DOHH2 (cell line): ENCODE measurements around the gene VSIG2.

Experiments
- H3F3A ChIP-seq: fragments of 200-600 bp; sonication (generic), shearing (Covaris generic); 2 replicates; pipeline ENCODE4 v1.6.0; 2016; ENCODE audit warnings: antibody characterized with exemption, mild to moderate bottlenecking; ENCODE audit not compliant: control insufficient read depth, insufficient read depth
- H3K27ac ChIP-seq: fragments of 200-600 bp; sonication (generic); 2 replicates; pipeline ENCODE4 v1.5.1; 2014; ENCODE audit warnings: low read depth, mild to moderate bottlenecking, low read length, moderate library complexity
- H3K27me3 ChIP-seq: fragments of 200-600 bp; sonication (generic); 2 replicates; pipeline ENCODE4 v1.6.1; 2014; ENCODE audit warnings: mild to moderate bottlenecking, low read length, mixed read lengths; ENCODE audit not compliant: control insufficient read depth
- H3K36me3 ChIP-seq: fragments of 200-600 bp; sonication (generic); 2 replicates; pipeline ENCODE4 v1.6.1; 2014; ENCODE audit warnings: mild to moderate bottlenecking, low read length, moderate library complexity, mixed read lengths; ENCODE audit not compliant: control insufficient read depth
- H3K4me1 ChIP-seq: fragments of 200-600 bp; sonication (generic); 2 replicates; pipeline ENCODE4 v1.6.1; 2014; ENCODE audit warnings: mild to moderate bottlenecking, low read length, mixed read lengths; ENCODE audit not compliant: control insufficient read depth
- H3K4me2 ChIP-seq: fragments of 200-600 bp; sonication (generic); 2 replicates; pipeline ENCODE4 v1.6.0; 2014; ENCODE audit warnings: mild to moderate bottlenecking, low read length, moderate library complexity
- H3K4me3 ChIP-seq: fragments of 200-600 bp; sonication (generic); 2 replicates; pipeline ENCODE4 v1.5.1; 2014; ENCODE audit warnings: mild to moderate bottlenecking, low read length, mixed read lengths
- H3K79me2 ChIP-seq: fragments of 200-600 bp; sonication (generic); 2 replicates; pipeline ENCODE4 v1.6.1; 2014; ENCODE audit warnings: mild to moderate bottlenecking, low read length, mixed read lengths; ENCODE audit not compliant: control insufficient read depth
- H3K9me2 ChIP-seq: fragments of 200-600 bp; sonication (generic); replicated peaks from 2 replicates; pipeline ENCODE4 v1.6.1; 2014; ENCODE audit warnings: mild to moderate bottlenecking, low read length, mixed read lengths; ENCODE audit not compliant: control insufficient read depth
- H3K9me3 ChIP-seq: fragments of 200-600 bp; sonication (generic); 2 replicates; pipeline ENCODE4 v1.6.1; 2014; ENCODE audit warnings: antibody characterized with exemption, low read length, mixed read lengths; ENCODE audit not compliant: control insufficient read depth, insufficient read depth
- H4K20me1 ChIP-seq: fragments of 200-600 bp; sonication (generic); 2 replicates; pipeline ENCODE4 v1.6.0; 2014; ENCODE audit warnings: low read depth, mild to moderate bottlenecking, antibody characterized with exemption, low read length, moderate library complexity; ENCODE audit not compliant: control insufficient read depth, insufficient read depth
- CTCF ChIP-seq: fragments of 200-600 bp; sonication (generic); IDR thresholded peaks from one replicate; pipeline ENCODE4 v1.5.1; 2014; ENCODE audit warnings: antibody characterized with exemption, mild to moderate bottlenecking, low read depth, low read length; ENCODE audit not compliant: poor library complexity, severe bottlenecking
- EZH2phosphoT487 ChIP-seq: fragments of 200-600 bp; sonication (generic); IDR thresholded peaks from 2 replicates; pipeline ENCODE4 v1.6.1; 2017; ENCODE audit warnings: borderline replicate concordance, mild to moderate bottlenecking, antibody characterized with exemption, low read length, moderate library complexity, mixed read lengths

VSIG2 gene

GRCh38 chr11:124793466-124794278 lies 41.6 kb upstream of the VSIG2 start:
- H3K4me3 ChIP-seq = no peak overlapping the region
- no peaks in the 10 kb centered on the region for H3K9me2 ChIP-seq
- no peaks in the 10 kb centered on the region for H3K9me3 ChIP-seq
- no peak overlapping the region for H3K27ac ChIP-seq
- H3K4me2 ChIP-seq = no peak overlapping the region
- peaks cover 98% of the 10 kb centered on the region for H3K79me2 ChIP-seq
- H4K20me1 ChIP-seq = peaks cover 33% of the 10 kb centered on the region
- H3K36me3 ChIP-seq = no peaks in the 10 kb centered on the region
- no peaks in the 10 kb centered on the region for H3K27me3 ChIP-seq
- peaks cover 30% of the 10 kb centered on the region for H3K4me1 ChIP-seq
- H3F3A ChIP-seq = peaks cover 2% of the 10 kb centered on the region; the same call in 1 of the 2 replicates
- TF ChIP-seq CTCF (peak; percentile 75), EZH2phosphoT487 (no peak)

GRCh38 chr11:124791626-124792341 lies 39.7 kb upstream of the VSIG2 start:
- no peak overlapping the region for H3K4me2 ChIP-seq
- no peaks in the 10 kb centered on the region for H3K27me3 ChIP-seq

GRCh38 chr11:124788521-124788920 lies 36.5 kb upstream of the VSIG2 start:
- no peak overlapping the region for H3K27ac ChIP-seq
- peaks cover 70% of the 10 kb centered on the region for H3K79me2 ChIP-seq
- TF ChIP-seq EZH2phosphoT487 = no peak
- no peak for TF ChIP-seq CTCF
- H3K4me2 ChIP-seq = no peak overlapping the region
- peaks cover 26% of the 10 kb centered on the region for H4K20me1 ChIP-seq
- H3K36me3 ChIP-seq = no peaks in the 10 kb centered on the region
- no peaks in the 10 kb centered on the region for H3K9me3 ChIP-seq
- H3K4me1 ChIP-seq = peaks cover 11% of the 10 kb centered on the region
- no peaks in the 10 kb centered on the region for H3F3A ChIP-seq
- H3K27me3 ChIP-seq = no peaks in the 10 kb centered on the region
- H3K4me3 ChIP-seq = no peak overlapping the region
- H3K9me2 ChIP-seq = no peaks in the 10 kb centered on the region

More at GRCh38 chr11:124791626-124792341, 39.7 kb upstream of the VSIG2 start:
- peaks cover 2% of the 10 kb centered on the region; the same call in 1 of the 2 replicates for H3F3A ChIP-seq
- peaks cover 27% of the 10 kb centered on the region for H4K20me1 ChIP-seq
- no peaks in the 10 kb centered on the region for H3K9me2 ChIP-seq
- H3K27ac ChIP-seq = no peak overlapping the region
- no peak overlapping the region for H3K4me3 ChIP-seq
- peaks cover 95% of the 10 kb centered on the region for H3K79me2 ChIP-seq
- peaks cover 18% of the 10 kb centered on the region for H3K4me1 ChIP-seq
- H3K36me3 ChIP-seq = no peaks in the 10 kb centered on the region
- H3K9me3 ChIP-seq = no peaks in the 10 kb centered on the region
- TF ChIP-seq CTCF = no peak
- TF ChIP-seq EZH2phosphoT487 = no peak
